ENCODE data around the gene FUT7.

DNA sequence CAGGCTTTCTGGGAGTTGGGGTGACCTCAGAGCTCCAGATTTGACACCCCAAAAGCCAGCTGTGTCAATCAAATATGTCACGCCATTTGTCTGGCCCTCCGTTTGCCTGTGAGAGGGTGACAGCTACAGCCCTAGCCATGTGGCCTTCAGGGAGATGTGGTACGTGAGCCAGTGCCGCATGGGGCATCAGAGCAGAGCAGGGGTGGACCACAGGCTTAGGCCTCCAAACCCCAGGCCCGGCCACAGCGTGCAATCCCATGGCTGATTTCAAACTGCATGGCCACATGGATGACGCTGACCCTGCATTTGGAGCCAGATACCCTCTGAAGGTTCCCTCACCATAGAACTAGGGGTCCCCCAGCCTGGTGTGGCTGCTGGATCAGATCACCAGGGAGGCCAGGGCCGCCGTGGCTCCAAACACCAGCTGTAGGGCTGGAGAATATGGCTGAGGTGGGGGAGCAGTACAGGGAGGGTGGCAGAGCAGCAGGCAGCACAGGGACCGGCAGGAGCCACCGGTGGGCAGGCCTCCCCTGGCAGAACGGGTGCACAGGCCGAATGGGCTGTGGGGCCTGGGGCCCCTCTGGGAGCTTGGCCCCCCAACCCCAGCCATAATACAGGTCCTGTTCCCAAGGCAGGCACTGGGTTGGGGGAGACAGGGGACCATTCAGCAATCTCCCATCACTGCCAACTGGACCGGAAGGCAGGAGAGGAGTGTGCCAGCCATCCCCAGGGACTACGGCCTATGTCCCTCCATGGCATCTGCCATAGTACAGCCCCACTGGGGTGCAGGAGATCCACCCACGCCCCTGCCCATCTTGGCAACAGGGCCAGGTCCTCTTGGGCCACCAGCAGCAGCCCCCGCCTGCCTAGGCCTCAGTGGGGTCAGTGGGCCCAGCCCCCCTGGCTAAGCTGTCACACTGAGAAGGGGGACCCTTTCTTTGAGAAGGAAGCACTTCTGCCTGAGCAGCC, 36.9 kb upstream of the FUT7 start:
- TF ChIP-seq, protein P1, sequence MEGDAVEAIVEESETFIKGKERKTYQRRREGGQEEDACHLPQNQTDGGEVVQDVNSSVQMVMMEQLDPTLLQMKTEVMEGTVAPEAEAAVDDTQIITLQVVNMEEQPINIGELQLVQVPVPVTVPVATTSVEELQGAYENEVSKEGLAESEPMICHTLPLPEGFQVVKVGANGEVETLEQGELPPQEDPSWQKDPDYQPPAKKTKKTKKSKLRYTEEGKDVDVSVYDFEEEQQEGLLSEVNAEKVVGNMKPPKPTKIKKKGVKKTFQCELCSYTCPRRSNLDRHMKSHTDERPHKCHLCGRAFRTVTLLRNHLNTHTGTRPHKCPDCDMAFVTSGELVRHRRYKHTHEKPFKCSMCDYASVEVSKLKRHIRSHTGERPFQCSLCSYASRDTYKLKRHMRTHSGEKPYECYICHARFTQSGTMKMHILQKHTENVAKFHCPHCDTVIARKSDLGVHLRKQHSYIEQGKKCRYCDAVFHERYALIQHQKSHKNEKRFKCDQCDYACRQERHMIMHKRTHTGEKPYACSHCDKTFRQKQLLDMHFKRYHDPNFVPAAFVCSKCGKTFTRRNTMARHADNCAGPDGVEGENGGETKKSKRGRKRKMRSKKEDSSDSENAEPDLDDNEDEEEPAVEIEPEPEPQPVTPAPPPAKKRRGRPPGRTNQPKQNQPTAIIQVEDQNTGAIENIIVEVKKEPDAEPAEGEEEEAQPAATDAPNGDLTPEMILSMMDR (IDR thresholded peaks at IDR 0.05), result no peak
- TF ChIP-seq EP300 (IDR thresholded peaks at IDR 0.05) (no peak), POLR2A (IDR thresholded peaks at IDR 0.05) (no peak)

Measured in tibial nerve (tissue), 4 donors.